Spleen (tissue), 7 donors: ENCODE results near the gene BRCA1.

Experiments used
- POLR2A ChIP-seq, 3 donors: fragments of 450-650 bp; IDR thresholded peaks; one replicate each; pipeline ENCODE4 v1.5.1; 2017; ENCODE audit warnings: antibody characterized with exemption in 3 of 3, mild to moderate bottlenecking in 1 of 3
- POLR2AphosphoS5 ChIP-seq, 3 donors: sonication (generic); formaldehyde crosslinking; IDR thresholded peaks; one replicate each; pipeline ENCODE4 v1.5.1; 2017; ENCODE audit warnings: antibody characterized with exemption in 3 of 3
- TF ChIP-seq, protein P1 (sequence below), 11 experiments: fragments of 200-600 bp in 7 of 11; fragments of 450-650 bp in 4 of 11; sonication (generic) in 4 of 11; IDR thresholded peaks in 8 of 11; conservative IDR thresholded peaks in 3 of 11; 1 replicate in 7 of 11; 2 replicates in 4 of 11; pipeline versions ENCODE4 v1.4.0 to v1.8.0; 2016 to 2021; ENCODE audit warnings: antibody characterized with exemption in 11 of 11, inconsistent platforms in 4 of 11, mild to moderate bottlenecking in 1 of 11
- donor health status: DM: no; HTN: no; CAD: no; lungs with moderate emphysema.
- donor health status: DM: no; HTN: no; CAD: no.
- donor health status: DM: no; HTN: no; CAD: no.

DNA sequence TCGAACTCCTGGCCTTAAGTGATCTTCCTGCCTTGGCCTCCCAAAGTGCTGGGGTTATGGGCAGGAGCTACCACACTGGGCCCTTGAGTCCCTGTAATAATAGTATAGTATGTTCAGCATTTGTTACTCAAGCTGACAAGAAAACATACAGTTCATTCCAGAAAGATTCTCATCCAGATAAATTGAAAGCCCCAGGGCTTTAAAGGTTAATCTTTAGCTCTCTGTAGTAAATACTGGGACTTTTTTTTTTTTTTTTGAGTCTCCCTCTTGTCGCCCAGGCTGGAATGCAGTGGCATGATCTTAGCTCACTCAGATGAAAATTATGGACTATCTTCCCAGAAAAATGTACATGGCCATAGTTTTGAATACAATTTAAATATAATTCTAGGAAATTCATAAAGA is 11.0 kb downstream of the BRCA1 start:
- TF ChIP-seq, protein P1, sequence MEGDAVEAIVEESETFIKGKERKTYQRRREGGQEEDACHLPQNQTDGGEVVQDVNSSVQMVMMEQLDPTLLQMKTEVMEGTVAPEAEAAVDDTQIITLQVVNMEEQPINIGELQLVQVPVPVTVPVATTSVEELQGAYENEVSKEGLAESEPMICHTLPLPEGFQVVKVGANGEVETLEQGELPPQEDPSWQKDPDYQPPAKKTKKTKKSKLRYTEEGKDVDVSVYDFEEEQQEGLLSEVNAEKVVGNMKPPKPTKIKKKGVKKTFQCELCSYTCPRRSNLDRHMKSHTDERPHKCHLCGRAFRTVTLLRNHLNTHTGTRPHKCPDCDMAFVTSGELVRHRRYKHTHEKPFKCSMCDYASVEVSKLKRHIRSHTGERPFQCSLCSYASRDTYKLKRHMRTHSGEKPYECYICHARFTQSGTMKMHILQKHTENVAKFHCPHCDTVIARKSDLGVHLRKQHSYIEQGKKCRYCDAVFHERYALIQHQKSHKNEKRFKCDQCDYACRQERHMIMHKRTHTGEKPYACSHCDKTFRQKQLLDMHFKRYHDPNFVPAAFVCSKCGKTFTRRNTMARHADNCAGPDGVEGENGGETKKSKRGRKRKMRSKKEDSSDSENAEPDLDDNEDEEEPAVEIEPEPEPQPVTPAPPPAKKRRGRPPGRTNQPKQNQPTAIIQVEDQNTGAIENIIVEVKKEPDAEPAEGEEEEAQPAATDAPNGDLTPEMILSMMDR (IDR thresholded peaks at IDR 0.05 in 8 of 11, conservative IDR thresholded peaks at IDR 0.05 in 3 of 11), result no peak
- TF ChIP-seq POLR2A (IDR thresholded peaks at IDR 0.05) (no peak), POLR2AphosphoS5 (IDR thresholded peaks at IDR 0.05) (no peak)
